NCI-H82 treated with DMSO at 0.1 percent for 48 hours (cell line): Measurements from ENCODE around the gene AURKA.
A peak's percentile ranks its signal among the peaks of the same experiment; 100 is the strongest.
"Not testable (repeated sequence)": the region's sequence is repeated elsewhere in the genome, so short reads cannot be mapped to it uniquely, and the experiment has no call there.

Experiments used
- DNase-seq: peaks from one replicate; lab custom pipeline; 2025; ENCODE audit not compliant: unreplicated experiment; lab: John Stamatoyannopoulos, UW

Gene AURKA

GRCh38 chr20:56422076-56422823 is 30.2 kb upstream of the AURKA start:
- no peak for DNase-seq

GRCh38 chr20:56420940-56421688 is 29.1 kb upstream of the AURKA start:
- DNase-seq, result no peak

- DNase-seq, result no peak
Observed at GRCh38 chr20:56420028-56420427, 28.0 kb upstream of the AURKA start.

GRCh38 chr20:56418385-56418861 is 26.4 kb upstream of the AURKA start:
- peak; percentile 1 for DNase-seq

GRCh38 chr20:56417911-56418310 is 25.9 kb upstream of the AURKA start:
- no peak for DNase-seq

- no peak for DNase-seq
Observed at GRCh38 chr20:56417402-56417801, 25.4 kb upstream of the AURKA start.

- DNase-seq, result no peak
Observed at GRCh38 chr20:56414842-56415765, 23.1 kb upstream of the AURKA start.

GRCh38 chr20:56412949-56413348 is 20.9 kb upstream of the AURKA start:
- DNase-seq, result no peak

GRCh38 chr20:56412473-56412790 is 20.4 kb upstream of the AURKA start:
- DNase-seq, result no peak

GRCh38 chr20:56411759-56412472 is 19.9 kb upstream of the AURKA start, which contains the start of gene CASS4:
CASS4 (plus strand) TSS chr20:56412260; CDS start chr20:56412459, 199 bp downstream.
- no peak for DNase-seq

- not testable (repeated sequence) for DNase-seq
Observed at GRCh38 chr20:56411287-56411686, 19.3 kb upstream of the AURKA start.

GRCh38 chr20:56409956-56410355 is 17.9 kb upstream of the AURKA start:
- no peak for DNase-seq

- DNase-seq, result no peak
Observed at GRCh38 chr20:56409521-56409920, 17.5 kb upstream of the AURKA start.

GRCh38 chr20:56406910-56407309 is 14.9 kb upstream of the AURKA start:
- DNase-seq, result no peak

- DNase-seq, result not testable (repeated sequence)
Observed at GRCh38 chr20:56405356-56405755, 13.3 kb upstream of the AURKA start.

- no peak for DNase-seq
Observed at GRCh38 chr20:56403465-56403864, 11.4 kb upstream of the AURKA start.

- peak; percentile 3 for DNase-seq
Observed at GRCh38 chr20:56400001-56400640, 8.1 kb upstream of the AURKA start.

GRCh38 chr20:56395166-56395565 is 3.2 kb upstream of the AURKA start:
- DNase-seq, result no peak

GRCh38 chr20:56393653-56394052 is 1.6 kb upstream of the AURKA start:
- DNase-seq, result no peak

GRCh38 chr20:56392881-56393482 is 967 bp upstream of the AURKA start:
- DNase-seq, result no peak
